HG03280 (cell line): ENCODE measurements around the gene ADGRF1.
"Not testable (repeated sequence)": the region's sequence is repeated elsewhere in the genome, so short reads cannot be mapped to it uniquely, and the experiment has no call there.

Experiments
- ATAC-seq: cut with Tn5 transposase; IDR thresholded peaks from one replicate; pipeline ENCODE4 v1.9.1; 2021; ENCODE audit warnings: mild to moderate bottlenecking, moderate library complexity; ENCODE audit not compliant: unreplicated experiment

ADGRF1 gene

DNA sequence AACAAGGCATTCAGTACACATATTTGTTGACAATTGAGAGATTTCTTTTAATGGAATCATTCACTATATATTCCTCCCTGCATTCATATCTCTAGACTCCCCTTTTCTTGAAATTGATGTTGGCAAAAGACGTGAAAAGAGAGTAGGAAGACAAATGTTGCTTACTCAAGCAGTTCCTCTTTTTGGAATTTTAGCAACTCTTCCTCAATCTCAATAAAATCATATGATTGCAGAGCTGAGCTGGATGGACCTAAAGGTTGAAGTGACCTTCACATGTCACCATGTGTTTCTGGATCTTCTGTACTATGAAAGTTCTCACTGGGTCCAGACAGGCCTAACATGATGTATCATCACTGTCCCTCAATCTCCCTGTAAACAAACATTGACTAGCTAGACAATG lies 18.6 kb downstream of the ADGRF1 start:
- ATAC-seq, result no peak

DNA sequence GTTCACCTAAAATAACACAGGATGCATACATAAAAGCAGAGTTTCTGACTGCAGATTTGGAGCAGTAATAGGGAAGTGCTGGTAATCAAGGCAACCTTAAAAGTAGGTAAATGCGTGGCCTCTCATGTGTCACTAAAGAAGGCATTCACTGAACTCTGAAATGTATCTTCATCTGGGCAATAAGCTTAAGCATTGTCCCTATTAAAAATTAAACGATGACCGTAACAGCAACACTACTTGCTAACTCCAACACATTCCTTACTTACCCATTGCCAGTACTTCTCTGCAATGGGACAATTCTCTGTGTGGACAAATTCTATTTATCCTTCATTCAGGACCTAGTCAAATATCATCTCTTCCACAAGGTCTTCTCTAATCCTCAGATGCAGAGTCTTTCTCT lies 19.9 kb downstream of the ADGRF1 start:
- no peak for ATAC-seq

DNA sequence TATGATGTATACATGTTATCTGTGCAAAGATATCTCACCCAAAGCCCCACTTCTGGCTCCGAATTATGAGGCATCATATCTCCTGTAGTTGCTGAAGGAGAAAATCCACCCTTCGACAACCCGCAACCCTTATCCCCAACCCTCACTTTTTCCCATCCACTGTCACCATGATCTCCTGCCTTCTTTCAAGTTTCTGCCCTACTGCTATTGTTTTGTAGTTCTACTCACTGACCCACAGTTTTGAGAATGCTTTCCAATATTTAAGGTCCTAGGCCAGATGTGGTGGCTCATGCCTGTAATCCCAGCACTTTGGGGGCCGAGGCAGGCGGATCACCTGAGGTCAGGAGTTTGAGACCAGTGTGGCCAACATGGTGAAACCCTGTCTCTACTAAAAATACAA lies 22.2 kb downstream of the ADGRF1 start:
- ATAC-seq, result no peak

DNA sequence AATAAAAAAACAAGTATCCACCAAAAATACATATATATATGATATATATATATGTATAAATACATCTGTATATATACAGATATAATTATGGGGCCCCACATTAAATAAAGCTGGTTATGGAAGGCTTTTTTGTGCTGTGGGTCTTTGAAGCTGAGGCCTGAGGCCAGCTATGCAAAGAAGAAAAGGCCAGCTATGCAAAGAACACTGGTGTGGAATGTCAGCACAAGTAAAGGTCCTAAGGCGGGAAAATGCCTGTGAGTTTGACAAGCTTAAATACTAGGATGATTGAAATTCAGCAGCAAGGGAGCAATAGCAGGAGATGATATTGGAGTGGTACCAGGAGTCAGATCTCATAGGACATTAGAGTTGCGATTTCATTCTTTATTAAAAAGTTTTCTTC lies 25.2 kb downstream of the ADGRF1 start:
- no peak for ATAC-seq

DNA sequence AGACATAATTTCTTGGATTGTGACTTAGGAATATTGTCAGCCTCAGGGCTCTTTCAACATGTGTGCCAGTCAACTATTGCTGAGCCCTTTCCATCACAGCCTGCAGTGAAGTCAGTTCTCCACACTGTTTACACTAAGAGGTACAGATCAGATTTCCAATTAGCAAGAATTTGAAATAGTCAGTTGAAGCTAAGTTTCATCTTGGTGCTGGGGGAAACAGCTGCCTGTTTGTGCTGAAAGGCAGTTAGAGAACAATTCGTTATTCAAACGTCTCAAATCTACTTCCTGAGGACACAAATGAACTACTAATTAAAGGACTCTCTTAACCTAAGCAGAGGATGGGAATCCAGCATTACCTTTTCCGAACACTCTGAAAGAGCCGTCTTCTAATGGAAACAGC lies 25.9 kb downstream of the ADGRF1 start:
- no peak for ATAC-seq

DNA sequence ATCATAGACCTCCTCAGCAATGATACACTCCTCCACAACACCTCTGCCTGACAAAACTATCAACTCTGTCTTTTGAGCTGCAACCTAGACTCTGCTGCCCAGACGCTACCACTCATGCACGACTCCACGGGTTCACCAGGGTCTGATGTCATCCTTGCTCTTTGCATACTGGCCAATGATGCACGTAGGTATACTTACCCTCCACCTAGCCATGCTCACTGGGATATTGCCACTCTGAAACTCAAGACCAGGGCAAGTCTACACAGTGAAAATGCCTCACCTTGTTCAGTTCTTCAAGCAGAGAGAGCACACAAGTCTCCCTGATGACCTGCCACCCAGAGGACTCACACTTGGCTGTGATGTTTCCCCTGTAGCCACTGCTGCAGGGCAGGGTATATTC lies 27.7 kb downstream of the ADGRF1 start:
- ATAC-seq, result no peak

DNA sequence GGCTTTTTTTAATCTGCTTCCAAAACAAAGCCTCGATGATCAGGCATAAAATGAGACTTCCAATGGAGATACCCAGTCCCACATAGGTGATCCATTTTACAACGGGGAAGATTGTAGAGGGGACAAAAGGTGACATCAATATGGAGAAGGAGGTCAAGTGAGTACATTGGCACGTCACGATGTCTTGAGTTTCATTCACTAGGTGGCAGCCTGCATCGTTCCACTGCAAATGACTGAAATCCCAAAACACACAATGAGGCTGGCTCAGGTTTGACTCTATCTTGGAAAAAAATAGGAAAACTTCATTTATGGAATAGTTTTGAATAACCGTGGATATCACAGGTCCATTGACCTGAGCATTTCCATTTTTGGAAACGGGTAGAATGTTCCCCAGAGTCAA lies 32.5 kb downstream of the ADGRF1 start:
- ATAC-seq, result no peak

DNA sequence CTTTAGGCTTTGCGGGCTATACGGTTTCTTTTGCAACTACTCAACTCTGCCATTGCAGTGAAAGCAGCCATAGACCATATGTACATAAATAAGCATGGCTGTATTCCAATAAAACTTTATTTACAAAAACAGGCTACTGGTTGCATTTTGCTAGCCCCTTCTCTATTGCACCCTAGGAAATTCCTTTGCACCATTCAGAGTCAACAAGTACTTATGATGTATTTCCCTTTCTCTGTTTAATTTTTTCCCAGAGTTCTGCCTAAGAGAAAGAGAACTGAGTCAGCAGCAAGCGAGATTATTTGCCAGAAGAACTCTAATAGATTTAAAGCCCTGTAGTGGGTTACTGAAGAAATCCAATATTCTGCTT lies 33.8 kb downstream of the ADGRF1 start:
- no peak for ATAC-seq

DNA sequence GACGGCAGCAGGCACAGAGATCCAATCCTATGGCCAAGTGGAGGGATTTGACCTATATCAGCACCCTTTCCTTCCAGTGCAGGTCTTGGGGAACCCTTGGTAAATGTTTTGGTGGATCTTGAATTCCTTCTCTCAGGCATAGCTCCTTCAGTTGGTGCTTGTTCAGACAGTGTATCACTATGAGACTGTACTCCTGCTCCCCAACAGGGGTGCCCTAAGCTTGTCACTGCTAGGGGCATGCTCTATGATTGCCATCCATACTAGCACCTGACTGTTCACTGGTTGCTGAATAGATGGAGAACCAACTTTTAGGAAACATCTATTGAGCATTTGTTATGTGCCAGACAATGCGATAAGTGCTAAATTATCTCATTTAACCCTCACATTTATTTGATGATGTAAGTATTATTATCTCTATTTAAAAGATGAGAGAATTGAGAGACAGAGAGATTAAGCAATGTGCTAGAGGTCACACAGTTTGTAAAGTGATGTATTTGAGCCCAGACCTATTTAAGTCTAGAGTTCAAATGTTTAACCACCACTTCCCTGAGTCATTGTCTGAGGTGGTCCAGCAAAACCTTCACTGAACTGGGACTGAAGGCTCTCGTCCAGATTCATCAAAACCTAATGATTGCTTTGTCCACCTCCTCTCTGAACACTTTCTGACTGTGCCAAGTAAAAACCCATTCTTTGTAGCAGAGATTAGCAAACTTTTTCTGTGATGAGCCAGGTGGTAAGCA lies 34.3 kb downstream of the ADGRF1 start:
- no peak for ATAC-seq

DNA sequence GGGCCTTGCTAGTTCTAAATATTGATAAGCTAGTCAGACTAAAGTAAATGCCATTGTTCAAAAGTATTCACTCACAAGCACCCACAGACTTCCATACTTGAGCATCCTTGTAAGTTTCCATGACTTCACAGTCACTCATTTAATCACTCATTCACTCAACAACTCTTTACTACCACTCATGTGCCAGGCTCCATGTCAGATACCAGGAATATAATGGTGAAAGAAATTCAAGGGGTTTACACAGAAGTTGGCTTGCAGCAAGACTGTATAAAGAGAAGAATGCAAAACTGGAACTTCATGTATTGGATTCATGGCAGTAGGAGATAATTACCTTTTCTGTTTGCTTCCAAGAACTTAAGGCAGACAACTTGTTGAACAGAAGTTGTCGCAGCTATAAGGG lies 36.6 kb downstream of the ADGRF1 start:
- no peak for ATAC-seq

DNA sequence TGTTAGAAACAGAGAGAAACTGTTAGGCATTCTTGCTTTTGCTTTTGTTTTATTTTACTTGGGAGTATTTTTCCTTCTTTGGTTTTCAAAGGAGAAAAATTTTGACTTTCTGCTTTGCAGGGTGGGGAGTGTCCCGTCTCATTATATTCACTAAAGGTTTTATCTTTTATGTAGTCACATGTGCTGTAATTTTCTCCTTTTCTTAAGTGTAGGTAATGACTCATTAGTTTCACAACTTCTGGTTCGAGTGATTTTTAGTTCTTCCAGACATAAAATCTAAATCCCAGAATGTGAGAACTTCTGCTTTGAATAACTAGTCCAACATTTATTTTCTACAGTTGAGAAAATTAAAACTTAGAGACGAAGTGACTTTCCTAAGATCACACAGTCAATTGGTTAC lies 37.7 kb downstream of the ADGRF1 start:
- ATAC-seq, result no peak

DNA sequence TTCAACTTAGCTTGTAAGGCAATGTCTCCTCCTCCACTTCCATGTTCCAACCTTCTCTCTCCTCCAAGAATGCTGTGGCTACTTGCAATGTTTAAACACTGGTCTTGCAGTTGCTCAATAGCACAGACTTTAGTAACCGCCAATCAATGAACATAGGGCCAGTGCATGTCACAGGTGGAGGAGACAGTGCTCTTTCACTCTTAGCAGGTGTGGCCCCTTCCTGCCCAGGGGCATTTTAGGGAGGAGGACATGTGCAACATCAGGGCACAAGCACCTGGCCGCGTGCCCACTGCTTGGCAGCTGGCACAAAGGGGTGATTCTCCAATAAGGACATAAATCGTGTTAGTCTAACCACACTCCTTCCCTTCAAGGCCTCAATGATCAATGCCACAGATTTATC lies 41.3 kb downstream of the ADGRF1 start:
- ATAC-seq, result no peak

DNA sequence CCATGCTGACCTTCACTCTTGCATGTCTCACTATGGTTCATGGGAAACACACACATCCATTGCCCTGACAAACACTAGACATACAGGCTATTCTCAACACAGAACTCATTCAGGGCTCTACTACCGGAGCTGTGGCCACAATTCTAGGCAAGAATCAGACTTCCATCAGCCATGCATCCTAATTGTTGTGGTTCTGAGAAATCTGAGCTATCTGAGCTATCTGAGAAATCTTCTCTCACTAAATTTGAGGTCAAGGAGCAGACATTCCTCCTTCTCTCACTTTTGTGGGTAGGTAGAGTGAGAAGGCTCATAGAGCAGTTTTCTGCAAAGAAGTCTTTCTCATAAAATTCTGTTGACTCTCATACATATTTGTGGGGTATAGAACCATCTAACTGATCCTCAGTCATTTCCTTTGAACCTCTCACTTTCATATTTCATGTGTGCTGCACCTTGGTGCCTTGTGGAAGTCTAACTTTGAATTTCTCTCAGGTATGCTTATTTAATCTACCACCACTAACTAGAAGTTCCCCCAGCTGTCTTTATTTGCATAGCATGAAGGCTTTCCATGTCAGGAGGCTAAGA lies 43.6 kb downstream of the ADGRF1 start:
- no peak for ATAC-seq

DNA sequence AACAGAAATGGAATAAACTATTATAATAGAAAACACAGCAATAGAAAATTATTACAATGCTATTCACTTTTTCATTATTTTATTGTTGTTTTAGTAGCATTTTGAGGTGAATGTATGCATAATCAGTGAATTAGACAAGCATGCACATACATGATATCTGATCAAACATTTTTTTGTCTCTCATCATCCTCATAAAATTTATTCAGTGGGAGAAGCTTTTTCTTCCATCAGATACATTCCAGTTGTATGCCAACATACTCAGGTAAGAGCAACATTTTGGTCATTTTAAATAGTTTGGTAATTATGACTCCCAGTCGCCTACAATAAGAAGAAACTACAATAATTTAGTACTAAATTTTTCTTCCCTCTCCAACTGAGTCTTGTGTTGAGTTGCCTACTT lies 44.5 kb downstream of the ADGRF1 start:
- no peak for ATAC-seq

DNA sequence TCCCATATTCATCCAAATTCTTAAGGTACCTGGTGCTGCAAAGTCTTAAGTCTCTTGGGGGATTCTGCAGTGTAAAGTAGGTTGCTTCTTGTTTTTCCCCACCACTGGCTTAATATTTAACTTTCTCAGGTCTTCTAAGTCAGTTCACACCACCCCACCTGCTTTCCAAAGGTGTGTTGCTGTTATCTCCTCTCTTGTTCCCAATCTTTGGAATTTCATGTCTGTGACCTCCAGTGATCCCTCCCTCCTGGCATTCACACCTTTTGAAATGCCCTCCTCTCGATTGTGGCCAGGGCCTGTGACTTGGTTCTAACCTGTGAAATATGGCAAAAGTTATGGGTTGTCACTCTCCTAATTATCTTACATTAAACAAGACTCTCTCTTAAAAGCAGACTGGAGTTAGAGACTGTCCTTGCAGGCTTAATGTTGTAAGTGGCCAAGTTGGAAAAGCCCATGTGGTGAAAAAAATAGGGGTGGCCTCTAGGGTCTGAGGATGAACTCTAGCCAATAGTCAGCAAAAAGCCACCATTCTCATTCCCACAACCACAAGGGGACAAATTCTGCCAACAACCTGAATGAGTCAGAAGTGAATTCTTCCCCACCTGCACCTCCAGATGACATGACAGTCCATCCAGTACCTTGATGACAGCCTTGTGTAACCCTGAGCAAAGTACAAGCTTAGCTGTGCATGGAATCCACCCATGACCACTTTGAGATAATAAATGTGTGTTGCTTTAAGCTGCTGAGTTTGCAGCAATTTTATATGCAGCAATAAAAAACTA lies 45.1 kb downstream of the ADGRF1 start:
- no peak for ATAC-seq

DNA sequence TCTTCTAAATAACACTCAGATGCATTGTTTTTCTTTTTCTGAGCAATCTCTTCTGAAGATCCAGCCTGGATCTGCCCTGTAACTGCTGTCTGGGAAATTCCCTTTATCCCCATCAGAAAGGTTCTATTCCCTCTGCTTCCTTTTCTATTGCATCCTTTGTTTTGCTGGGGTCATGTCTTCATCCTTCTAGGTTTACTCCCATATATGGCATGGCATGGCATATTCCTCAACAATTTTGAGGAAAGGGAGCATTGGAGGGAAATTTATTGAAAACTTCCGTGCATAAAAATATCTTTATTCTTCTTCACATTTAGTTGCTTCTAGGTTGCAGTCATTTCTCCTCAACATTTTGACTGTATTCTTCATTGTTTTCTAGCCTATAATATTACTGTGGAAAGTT lies 47.2 kb downstream of the ADGRF1 start:
- ATAC-seq, result no peak

DNA sequence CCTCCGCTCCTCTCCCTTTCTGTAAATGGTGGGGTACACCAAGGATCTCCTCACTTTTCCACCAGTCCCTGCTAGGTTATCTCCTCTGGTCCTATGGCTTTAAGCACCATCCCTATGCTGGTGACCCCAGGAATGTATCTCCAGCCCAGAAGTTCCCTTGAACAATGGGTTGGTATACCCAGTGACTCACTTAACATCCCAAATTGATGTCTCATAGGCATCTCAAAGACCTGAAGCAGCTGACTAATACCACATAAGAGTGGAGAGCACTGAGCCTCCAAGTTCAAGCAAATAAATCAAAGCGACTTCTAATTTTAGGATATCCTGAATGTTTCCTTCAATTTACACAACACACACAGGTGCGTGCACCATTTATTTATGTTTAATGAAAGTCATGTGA lies 48.3 kb downstream of the ADGRF1 start:
- no peak for ATAC-seq

DNA sequence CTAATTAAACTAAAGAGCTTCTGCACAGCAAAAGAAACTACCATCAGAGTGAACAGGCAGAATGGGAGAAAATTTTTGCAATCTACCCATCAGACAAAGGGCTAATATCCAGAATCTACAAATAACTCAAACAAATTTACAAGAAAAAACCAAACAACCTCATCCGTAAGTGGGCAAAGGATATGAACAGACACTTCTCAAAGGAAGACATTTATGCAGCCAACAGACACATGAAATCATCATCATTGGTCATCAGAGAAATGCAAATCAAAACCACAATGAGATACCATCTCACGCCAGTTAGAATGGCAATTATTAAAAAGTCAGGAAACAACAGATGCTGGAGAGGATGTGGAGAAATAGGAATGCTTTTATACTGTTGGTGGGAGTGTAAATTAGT lies 49.7 kb downstream of the ADGRF1 start:
- not testable (repeated sequence) for ATAC-seq

DNA sequence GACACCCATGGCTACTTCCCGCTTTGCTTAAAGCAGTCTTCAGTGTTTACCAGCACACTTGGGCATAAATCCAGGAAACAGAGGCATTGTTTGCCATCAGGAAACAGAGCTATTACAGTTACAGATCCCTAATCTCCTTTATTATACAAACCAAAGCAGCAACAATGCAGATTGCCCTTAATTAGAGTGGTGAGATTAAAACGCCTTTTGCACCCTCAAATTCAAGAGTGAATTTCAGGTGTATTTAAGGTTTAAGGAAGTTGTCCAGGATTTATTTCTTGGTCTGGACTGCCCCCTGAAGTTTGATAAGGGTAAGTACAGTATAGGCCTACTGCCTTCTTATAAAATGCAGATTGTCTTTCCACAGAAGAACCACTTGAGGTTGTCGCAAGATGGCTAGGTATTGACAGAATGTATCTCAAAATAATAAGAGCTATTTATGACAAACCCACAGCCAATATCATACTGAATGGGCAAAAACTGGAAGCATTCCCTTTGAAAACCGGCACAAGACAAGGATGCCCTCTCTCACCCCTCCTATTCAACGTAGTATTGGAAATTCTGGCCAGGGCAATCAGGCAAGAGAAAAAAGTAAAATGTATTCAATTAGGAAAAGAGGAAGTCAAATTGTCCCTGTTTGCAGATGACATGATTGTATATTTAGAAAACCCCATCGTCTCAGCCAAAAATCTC lies 51.2 kb downstream of the ADGRF1 start:
- ATAC-seq, result not testable (repeated sequence)

DNA sequence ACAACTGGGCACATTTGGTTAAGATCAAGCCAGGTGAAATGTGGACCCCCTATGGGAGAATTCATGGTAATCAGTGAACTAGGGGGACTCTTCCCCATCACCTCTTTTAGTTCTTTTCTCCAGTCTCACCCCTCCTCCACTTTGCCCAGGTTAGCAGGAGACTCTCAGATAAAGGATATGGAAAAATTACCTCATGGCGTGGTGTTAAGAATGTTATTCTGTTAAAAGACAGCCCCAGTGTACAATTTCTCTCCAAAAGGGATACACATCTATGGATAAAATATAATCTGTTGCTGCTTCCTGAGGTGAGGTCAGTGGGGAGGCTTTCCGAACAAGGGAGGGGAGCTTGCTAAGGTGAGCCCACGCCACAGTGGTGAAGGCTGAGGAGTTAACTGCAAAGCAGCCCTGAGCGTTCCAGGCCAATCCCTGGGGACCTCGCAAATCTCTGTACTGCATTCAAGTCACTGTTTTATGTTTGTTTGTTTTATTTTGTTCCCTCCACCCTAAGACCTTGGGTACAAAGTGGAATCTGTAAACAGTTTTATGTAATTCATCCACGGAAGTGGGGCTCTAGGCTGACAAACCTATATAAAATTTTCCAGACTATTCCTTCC lies 52.0 kb downstream of the ADGRF1 start:
- ATAC-seq, result no peak

DNA sequence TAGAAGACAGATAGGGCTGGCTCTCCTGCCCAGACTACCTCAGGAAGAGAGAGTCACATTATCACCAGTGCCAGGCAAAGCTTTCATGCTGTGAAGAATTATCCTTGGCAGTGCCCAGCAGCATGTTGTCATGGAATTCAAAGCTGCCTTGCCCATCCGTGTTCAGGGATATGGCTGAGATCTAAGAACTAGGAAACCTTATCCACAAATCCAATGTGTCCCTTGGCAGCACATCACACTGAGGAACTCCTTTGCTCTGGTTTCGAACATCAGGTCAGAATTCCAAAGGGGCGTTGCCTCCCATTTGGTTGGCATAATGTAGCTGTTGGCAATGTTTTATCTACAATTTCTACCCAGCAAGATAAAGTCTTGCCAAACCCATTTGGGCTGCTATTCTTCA lies 52.7 kb downstream of the ADGRF1 start:
- ATAC-seq, result no peak
